Measurements from ENCODE around the gene NOS1AP.

DNA sequence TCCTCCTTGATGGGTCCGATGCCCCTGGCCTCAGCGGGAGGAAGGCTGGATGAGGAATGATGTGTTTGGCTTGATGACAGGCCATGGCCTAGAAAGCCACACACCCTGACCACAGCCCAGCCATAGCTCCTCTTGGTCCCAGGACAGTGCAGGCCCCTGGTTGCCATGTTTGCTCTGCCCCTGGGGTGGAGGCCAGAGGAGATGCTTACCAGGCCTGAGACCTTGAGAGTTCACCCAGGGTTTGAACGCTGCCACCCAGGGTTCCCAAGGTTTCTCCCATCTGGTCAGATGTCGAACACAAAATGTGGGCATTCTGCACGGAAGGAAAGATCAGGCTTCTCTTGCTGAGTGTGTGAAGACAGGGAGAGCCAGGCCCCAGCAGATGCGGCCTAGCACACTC is 314.6 kb downstream of the NOS1AP start:
- TF ChIP-seq EZH2phosphoT487 (IDR thresholded peaks at IDR 0.05; ENCODE audit: borderline replicate concordance, low read depth, low read length): no peak
- TF ChIP-seq, protein P1, sequence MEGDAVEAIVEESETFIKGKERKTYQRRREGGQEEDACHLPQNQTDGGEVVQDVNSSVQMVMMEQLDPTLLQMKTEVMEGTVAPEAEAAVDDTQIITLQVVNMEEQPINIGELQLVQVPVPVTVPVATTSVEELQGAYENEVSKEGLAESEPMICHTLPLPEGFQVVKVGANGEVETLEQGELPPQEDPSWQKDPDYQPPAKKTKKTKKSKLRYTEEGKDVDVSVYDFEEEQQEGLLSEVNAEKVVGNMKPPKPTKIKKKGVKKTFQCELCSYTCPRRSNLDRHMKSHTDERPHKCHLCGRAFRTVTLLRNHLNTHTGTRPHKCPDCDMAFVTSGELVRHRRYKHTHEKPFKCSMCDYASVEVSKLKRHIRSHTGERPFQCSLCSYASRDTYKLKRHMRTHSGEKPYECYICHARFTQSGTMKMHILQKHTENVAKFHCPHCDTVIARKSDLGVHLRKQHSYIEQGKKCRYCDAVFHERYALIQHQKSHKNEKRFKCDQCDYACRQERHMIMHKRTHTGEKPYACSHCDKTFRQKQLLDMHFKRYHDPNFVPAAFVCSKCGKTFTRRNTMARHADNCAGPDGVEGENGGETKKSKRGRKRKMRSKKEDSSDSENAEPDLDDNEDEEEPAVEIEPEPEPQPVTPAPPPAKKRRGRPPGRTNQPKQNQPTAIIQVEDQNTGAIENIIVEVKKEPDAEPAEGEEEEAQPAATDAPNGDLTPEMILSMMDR (conservative IDR thresholded peaks at IDR 0.05; ENCODE audit: low read length): no peak

Measured in OCI-LY7 (cell line).